Occipital lobe (tissue), 2 donors: ENCODE data around the gene SUSD6. TPM values are rescaled to one million over a fixed set of nuclear protein-coding genes. Genes with fewer than 3 reads are reported as not detected.

Experiments
- DNase-seq: peaks from one replicate; lab custom pipeline; 2025; lab: John Stamatoyannopoulos, UW
- total RNA-seq: library from RNA; depleted of rRNA; stranded (reverse); fragments of >200 nt; gene quantifications from one replicate; pipeline ENCODE4 v1.2.3, GENCODE V29; 2014

SUSD6 gene
- total RNA-seq, 1 donor from 2014 or later, result 6.1 TPM

DNA sequence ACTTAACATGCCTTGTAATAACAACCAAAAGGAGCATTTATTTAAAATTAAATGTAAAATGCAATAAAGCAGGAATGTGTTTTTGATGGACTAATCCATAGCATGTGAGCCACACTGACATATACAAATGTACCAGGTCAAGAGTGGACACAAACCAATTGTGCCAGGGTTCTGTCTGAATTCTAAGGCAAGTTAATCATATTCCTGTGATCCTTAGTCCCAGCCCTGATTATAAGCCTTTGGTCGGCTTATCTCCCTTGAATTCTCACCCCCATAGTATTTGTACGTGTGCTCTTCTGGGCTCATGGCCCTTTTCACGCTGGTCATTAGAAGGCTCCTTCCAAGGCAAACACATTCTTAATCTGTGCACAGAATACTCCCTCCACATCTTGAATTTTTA lies 144.9 kb downstream of the SUSD6 start:
- DNase-seq, result no peak

DNA sequence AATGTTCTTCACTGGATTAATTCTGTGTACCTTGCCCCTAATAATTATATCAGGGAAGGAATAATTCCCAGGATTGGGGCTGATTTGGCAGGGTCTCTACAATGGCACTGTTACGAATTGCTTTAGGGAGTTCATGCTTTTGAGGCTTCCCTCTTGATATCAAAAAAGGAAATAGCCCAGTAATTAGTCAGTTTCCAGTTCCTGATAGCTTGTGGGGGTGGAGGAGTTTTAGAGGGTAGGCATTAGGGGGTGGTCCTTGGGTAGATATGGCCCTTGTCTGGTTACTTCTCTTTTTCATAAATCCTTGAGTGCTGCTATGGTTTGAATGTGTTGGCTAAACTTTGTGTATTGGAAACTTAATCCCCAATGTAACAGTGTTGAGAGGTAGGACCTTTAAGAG lies 149.4 kb downstream of the SUSD6 start:
- DNase-seq, result no peak

DNA sequence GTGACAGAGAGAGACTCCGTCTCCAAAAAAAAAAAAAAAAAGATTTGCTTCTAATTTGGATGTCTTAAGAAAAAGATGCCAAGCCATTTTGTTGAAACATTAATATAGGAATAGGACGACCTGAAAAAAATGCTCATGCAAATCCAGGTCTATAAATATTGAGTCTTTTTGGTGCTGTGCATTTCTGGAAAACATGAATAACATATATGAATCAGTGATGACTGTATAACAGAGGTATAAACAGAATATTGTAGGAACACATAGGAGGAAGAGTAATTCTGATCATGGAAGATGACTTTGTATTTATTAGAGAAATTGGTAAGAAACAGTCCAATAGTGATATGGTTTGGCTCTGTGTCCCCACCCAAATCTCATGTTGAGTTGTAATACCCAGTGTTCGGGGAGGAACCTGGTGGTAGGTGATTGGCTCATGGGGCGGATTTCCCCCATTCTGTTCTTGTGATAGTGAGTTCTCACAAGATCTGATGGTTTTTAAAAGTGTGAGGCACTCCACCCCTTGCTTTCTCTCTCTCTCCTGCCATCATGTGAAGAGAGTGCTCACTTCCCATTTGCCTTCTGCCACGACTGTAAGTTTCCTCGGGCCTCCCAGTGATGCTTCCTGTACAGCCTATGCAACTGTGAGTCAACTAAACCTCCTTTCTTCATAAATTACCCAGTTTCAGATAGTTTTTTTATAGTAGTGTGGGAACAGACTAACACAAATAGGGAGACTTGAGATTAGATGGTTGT lies 152.5 kb downstream of the SUSD6 start:
- no peak for DNase-seq

Other genes with a start within 250 kb of the SUSD6 start
- 89.1 TPM for gene ERH, start 213.3 kb upstream of the SUSD6 start, total RNA-seq
- gene SLC39A9, start 212.9 kb upstream of the SUSD6 start, total RNA-seq, result 120 TPM
- gene PLEKHD1, start 126.9 kb upstream of the SUSD6 start, total RNA-seq, result 0.16 TPM
- gene CCDC177, start 36.7 kb upstream of the SUSD6 start, total RNA-seq, result 6.9 TPM
- gene SRSF5, start 155.5 kb downstream of the SUSD6 start, total RNA-seq, result 118 TPM
- gene SLC10A1, start 185.6 kb downstream of the SUSD6 start, total RNA-seq, result not detected